ENCODE measurements around the gene DNAJC8.
A peak's percentile ranks its signal among the peaks of the same experiment; 100 is the strongest.

Gene DNAJC8

GRCh38 chr1:28199328-28200233 is 33.2 kb downstream of the DNAJC8 start:
- DNase-seq, result peak; percentile 75

GRCh38 chr1:28197682-28198415 is 35.0 kb downstream of the DNAJC8 start:
- H3K27ac Mint-ChIP-seq, result peak overlapping the region; percentile 47
- H3K9me3 Mint-ChIP-seq, result peaks cover 5% of the 10 kb centered on the region
- peaks cover 44% of the 10 kb centered on the region for H3K4me1 Mint-ChIP-seq (ENCODE audit: low read depth)
- H3K36me3 Mint-ChIP-seq (ENCODE audit: low read depth), result peaks cover 82% of the 10 kb centered on the region
- no peak overlapping the region for H3K4me3 Mint-ChIP-seq
- no peak for DNase-seq
- H3K27me3 Mint-ChIP-seq, result no peaks in the 10 kb centered on the region

More at GRCh38 chr1:28199328-28200233, 33.2 kb downstream of the DNAJC8 start:
- peaks cover 5% of the 10 kb centered on the region for H3K9me3 Mint-ChIP-seq
- H3K36me3 Mint-ChIP-seq (ENCODE audit: low read depth), result peaks cover 89% of the 10 kb centered on the region
- peaks cover 44% of the 10 kb centered on the region for H3K4me1 Mint-ChIP-seq (ENCODE audit: low read depth)
- H3K27ac Mint-ChIP-seq, result peak overlapping the region; percentile 95
- no peaks in the 10 kb centered on the region for H3K27me3 Mint-ChIP-seq
- peak overlapping the region; percentile 52 for H3K4me3 Mint-ChIP-seq

- DNase-seq, result no peak
- H3K27me3 Mint-ChIP-seq, result no peaks in the 10 kb centered on the region
- H3K4me3 Mint-ChIP-seq, result no peak overlapping the region
- H3K36me3 Mint-ChIP-seq (ENCODE audit: low read depth), result peaks cover 70% of the 10 kb centered on the region
- peaks cover 5% of the 10 kb centered on the region for H3K9me3 Mint-ChIP-seq
- H3K4me1 Mint-ChIP-seq (ENCODE audit: low read depth), result peaks cover 44% of the 10 kb centered on the region
- H3K27ac Mint-ChIP-seq, result no peak overlapping the region
Observed at GRCh38 chr1:28196330-28196729, 36.5 kb downstream of the DNAJC8 start.

- peaks cover 38% of the 10 kb centered on the region for H3K4me1 Mint-ChIP-seq (ENCODE audit: low read depth)
- peaks cover 64% of the 10 kb centered on the region for H3K36me3 Mint-ChIP-seq (ENCODE audit: low read depth)
- DNase-seq, result no peak
- H3K27me3 Mint-ChIP-seq, result no peaks in the 10 kb centered on the region
- H3K27ac Mint-ChIP-seq, result no peak overlapping the region
- no peak overlapping the region for H3K4me3 Mint-ChIP-seq
- H3K9me3 Mint-ChIP-seq, result peaks cover 5% of the 10 kb centered on the region
Observed at GRCh38 chr1:28195780-28196179, 37.0 kb downstream of the DNAJC8 start.

- DNase-seq, result no peak
- Mint-ChIP-seq H3K4me1 (ENCODE audit: low read depth) (peaks cover 26% of the 10 kb centered on the region), H3K27me3 (no peaks in the 10 kb centered on the region), H3K36me3 (ENCODE audit: low read depth) (peaks cover 53% of the 10 kb centered on the region), H3K4me3 (no peak overlapping the region), H3K27ac (no peak overlapping the region), H3K9me3 (peaks cover 4% of the 10 kb centered on the region)
Observed at GRCh38 chr1:28194326-28195035, 38.3 kb downstream of the DNAJC8 start.

- Mint-ChIP-seq H3K4me3 (no peak overlapping the region), H3K36me3 (ENCODE audit: low read depth) (peaks cover 46% of the 10 kb centered on the region), H3K27ac (no peak overlapping the region), H3K27me3 (no peaks in the 10 kb centered on the region), H3K4me1 (ENCODE audit: low read depth) (peaks cover 18% of the 10 kb centered on the region), H3K9me3 (no peaks in the 10 kb centered on the region)
- peak; percentile 23 for DNase-seq
Observed at GRCh38 chr1:28193701-28194161, 39.1 kb downstream of the DNAJC8 start.

- Mint-ChIP-seq H3K4me1 (ENCODE audit: low read depth) (no peaks in the 10 kb centered on the region), H3K27ac (no peak overlapping the region), H3K9me3 (no peaks in the 10 kb centered on the region), H3K36me3 (ENCODE audit: low read depth) (peaks cover 43% of the 10 kb centered on the region), H3K4me3 (no peak overlapping the region), H3K27me3 (no peaks in the 10 kb centered on the region)
- peak; percentile 22 for DNase-seq
Observed at GRCh38 chr1:28190996-28191645, 41.7 kb downstream of the DNAJC8 start.

- no peak for DNase-seq
- Mint-ChIP-seq H3K4me3 (no peak overlapping the region), H3K9me3 (no peaks in the 10 kb centered on the region), H3K36me3 (ENCODE audit: low read depth) (peaks cover 41% of the 10 kb centered on the region), H3K27me3 (no peaks in the 10 kb centered on the region), H3K27ac (no peak overlapping the region), H3K4me1 (ENCODE audit: low read depth) (no peaks in the 10 kb centered on the region)
Observed at GRCh38 chr1:28190337-28190979, 42.4 kb downstream of the DNAJC8 start.

- DNase-seq, result no peak
- Mint-ChIP-seq H3K9me3 (no peaks in the 10 kb centered on the region), H3K4me3 (no peak overlapping the region), H3K4me1 (ENCODE audit: low read depth) (peaks cover 6% of the 10 kb centered on the region), H3K27ac (no peak overlapping the region), H3K36me3 (ENCODE audit: low read depth) (peaks cover 28% of the 10 kb centered on the region), H3K27me3 (no peaks in the 10 kb centered on the region)
Observed at GRCh38 chr1:28185071-28185470, 47.8 kb downstream of the DNAJC8 start.

GRCh38 chr1:28180306-28181305 is 52.2 kb downstream of the DNAJC8 start:
- no peak overlapping the region for H3K27ac Mint-ChIP-seq
- H3K9me3 Mint-ChIP-seq, result no peaks in the 10 kb centered on the region
- no peak for DNase-seq
- peaks cover 6% of the 10 kb centered on the region for H3K4me1 Mint-ChIP-seq (ENCODE audit: low read depth)
- H3K36me3 Mint-ChIP-seq (ENCODE audit: low read depth), result peaks cover 5% of the 10 kb centered on the region
- peaks cover 9% of the 10 kb centered on the region for H3K27me3 Mint-ChIP-seq
- H3K4me3 Mint-ChIP-seq, result no peak overlapping the region

- Mint-ChIP-seq H3K9me3 (no peaks in the 10 kb centered on the region), H3K27me3 (peaks cover 21% of the 10 kb centered on the region), H3K4me1 (ENCODE audit: low read depth) (peaks cover 8% of the 10 kb centered on the region), H3K27ac (no peak overlapping the region), H3K36me3 (ENCODE audit: low read depth) (peaks cover 2% of the 10 kb centered on the region), H3K4me3 (no peak overlapping the region)
- DNase-seq, result no peak
Observed at GRCh38 chr1:28178690-28179485, 53.9 kb downstream of the DNAJC8 start.
